Coronary artery (tissue), 2 donors: ENCODE measurements around the gene ORM2.

ENCODE experiments used
- DNase-seq: peaks from one replicate; pipeline ENCODE4 v3.0.0-alpha.2; 2017; ENCODE audit warnings: low spot score
- H3K27ac ChIP-seq, 2 donors: fragments of 200-600 bp; sonication (generic); one replicate each; pipeline ENCODE4 v1.5.1; 2016 to 2019
- H3K4me3 ChIP-seq: fragments of 200-600 bp; sonication (generic); 2 replicates; pipeline ENCODE4 v1.5.1; 2016; ENCODE audit warnings: mild to moderate bottlenecking, moderate library complexity
- CTCF ChIP-seq: fragments of 200-600 bp; sonication (generic); IDR thresholded peaks from one replicate; pipeline ENCODE4 v1.5.1; 2019; ENCODE audit warnings: antibody characterized with exemption

ORM2 gene

GRCh38 chr9:114366334-114367128 is 36.9 kb downstream of the ORM2 start:
- TF ChIP-seq CTCF: no peak
- no peak for DNase-seq
- peak overlapping the region; percentile 55 to 78 for H3K27ac ChIP-seq
- no peak overlapping the region for H3K4me3 ChIP-seq

- H3K4me3 ChIP-seq: no peak overlapping the region
- H3K27ac ChIP-seq: peak overlapping the region; percentile 55 to 78
- no peak for DNase-seq
- no peak for TF ChIP-seq CTCF
Observed at GRCh38 chr9:114367366-114367765, 37.7 kb downstream of the ORM2 start.

- H3K27ac ChIP-seq: peak overlapping the region; percentile 55 to 78
Observed at GRCh38 chr9:114367772-114368569, 38.3 kb downstream of the ORM2 start.

GRCh38 chr9:114369216-114370130 is 39.8 kb downstream of the ORM2 start:
- Histone ChIP-seq H3K4me3 (no peak overlapping the region), H3K27ac (peak overlapping the region in 1 of 2 donors; percentile 27)
- TF ChIP-seq CTCF: no peak
- DNase-seq: no peak

More at GRCh38 chr9:114367772-114368569, 38.3 kb downstream of the ORM2 start:
- no peak overlapping the region for H3K4me3 ChIP-seq
- TF ChIP-seq CTCF: no peak
- DNase-seq: no peak

GRCh38 chr9:114370251-114370967 is 40.7 kb downstream of the ORM2 start:
- no peak for DNase-seq
- H3K4me3 ChIP-seq: no peak overlapping the region
- no peak for TF ChIP-seq CTCF
- peak overlapping the region in 1 of 2 donors; percentile 73 for H3K27ac ChIP-seq

- H3K27ac ChIP-seq: peak overlapping the region; percentile 11 to 73
- no peak overlapping the region for H3K4me3 ChIP-seq
- no peak for DNase-seq
- no peak for TF ChIP-seq CTCF
Observed at GRCh38 chr9:114370968-114371320, 41.3 kb downstream of the ORM2 start.
